Right lobe of liver (tissue), 4 donors: ENCODE results near the gene DCTN2.

Experiments used
- POLR2A ChIP-seq: fragments of 450-650 bp; IDR thresholded peaks from one replicate; pipeline ENCODE4 v1.6.1; 2017; ENCODE audit warnings: antibody characterized with exemption, mild to moderate bottlenecking
- TF ChIP-seq, protein P1 (sequence below), 4 donors: fragments of 200-600 bp in 3 of 4; fragments of 450-650 bp in 1 of 4; IDR thresholded peaks; one replicate each; pipeline versions ENCODE4 v1.5.1 to v1.8.0; 2016 to 2022; ENCODE audit warnings: antibody characterized with exemption in 4 of 4, mild to moderate bottlenecking in 2 of 4
- donor health status: DM: no; HTN: no; CAD: no.
- donor health status: DM: no; HTN: no; CAD: no.
- donor health status: DM: no; HTN: yes; CAD: no.

DNA sequence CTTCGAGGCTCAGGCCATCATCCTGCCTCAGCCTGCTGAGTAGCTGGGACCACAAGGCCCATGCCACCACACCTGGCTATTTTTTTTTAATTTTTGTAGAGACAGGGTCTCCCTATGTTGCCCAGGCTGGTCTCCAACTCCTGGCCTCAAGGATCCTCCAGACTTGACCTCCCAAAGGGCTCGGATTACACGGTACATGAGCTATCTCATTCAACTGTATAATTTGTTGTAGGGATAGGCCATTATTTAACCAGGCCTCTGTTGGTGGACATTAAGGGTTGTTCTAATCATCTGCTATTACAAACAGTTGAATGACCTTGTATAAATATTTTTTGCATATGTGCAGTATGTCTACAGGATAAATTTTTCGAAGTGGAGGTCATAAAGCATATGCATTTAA, 11.9 kb upstream of the DCTN2 start:
- TF ChIP-seq, protein P1, sequence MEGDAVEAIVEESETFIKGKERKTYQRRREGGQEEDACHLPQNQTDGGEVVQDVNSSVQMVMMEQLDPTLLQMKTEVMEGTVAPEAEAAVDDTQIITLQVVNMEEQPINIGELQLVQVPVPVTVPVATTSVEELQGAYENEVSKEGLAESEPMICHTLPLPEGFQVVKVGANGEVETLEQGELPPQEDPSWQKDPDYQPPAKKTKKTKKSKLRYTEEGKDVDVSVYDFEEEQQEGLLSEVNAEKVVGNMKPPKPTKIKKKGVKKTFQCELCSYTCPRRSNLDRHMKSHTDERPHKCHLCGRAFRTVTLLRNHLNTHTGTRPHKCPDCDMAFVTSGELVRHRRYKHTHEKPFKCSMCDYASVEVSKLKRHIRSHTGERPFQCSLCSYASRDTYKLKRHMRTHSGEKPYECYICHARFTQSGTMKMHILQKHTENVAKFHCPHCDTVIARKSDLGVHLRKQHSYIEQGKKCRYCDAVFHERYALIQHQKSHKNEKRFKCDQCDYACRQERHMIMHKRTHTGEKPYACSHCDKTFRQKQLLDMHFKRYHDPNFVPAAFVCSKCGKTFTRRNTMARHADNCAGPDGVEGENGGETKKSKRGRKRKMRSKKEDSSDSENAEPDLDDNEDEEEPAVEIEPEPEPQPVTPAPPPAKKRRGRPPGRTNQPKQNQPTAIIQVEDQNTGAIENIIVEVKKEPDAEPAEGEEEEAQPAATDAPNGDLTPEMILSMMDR (IDR thresholded peaks at IDR 0.05), result no peak
- no peak for TF ChIP-seq POLR2A
